HG03565 (cell line): ENCODE measurements around the gene KCNN3.

Experiments
- ATAC-seq: cut with Tn5 transposase; IDR thresholded peaks from one replicate; pipeline ENCODE4 v1.9.1; 2021; ENCODE audit warnings: mild to moderate bottlenecking, moderate library complexity; ENCODE audit not compliant: unreplicated experiment

KCNN3 gene

DNA sequence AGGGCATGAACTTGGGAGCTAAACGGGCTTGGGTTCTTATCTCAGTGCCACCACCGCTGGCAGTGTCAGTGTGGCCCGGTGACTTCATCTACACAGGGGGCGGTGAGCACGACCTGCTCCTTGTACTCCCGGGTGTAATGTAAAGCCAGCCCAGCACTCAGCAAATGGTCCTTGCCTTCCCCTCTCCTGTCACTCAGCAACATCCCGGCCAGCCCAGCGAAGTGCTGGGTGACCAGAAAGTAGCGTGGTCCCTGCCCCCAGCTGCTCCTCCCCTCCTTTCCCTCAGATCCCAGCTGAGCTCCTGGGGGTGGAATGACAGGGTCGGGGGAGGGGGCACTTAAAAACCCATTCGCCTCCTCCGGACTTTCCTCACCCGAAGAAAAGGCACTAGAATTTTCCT is 7.2 kb downstream of the KCNN3 start:
- ATAC-seq = no peak

DNA sequence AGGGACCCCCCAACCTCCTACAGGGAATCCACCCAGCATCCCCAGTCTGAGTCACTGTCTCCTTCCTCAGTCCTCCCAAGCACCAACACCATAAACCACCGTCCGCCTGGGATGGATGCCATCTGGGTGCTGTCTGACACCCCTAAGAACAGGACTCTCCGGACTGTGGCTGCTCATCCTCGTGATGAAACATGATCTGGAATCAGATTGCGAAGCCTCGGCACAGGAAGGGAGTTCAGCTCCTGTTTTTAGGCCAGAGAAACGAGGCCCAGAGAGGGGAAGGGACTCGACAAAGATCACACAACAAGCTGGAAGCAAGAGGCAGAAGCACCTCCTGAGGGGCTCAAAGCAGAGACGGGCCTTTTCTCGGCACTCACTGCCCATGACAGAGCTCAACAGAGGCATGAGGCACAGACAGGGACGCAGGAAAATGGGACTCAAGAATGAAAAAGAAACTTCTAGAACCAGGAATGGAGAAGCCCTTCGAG is 8.4 kb downstream of the KCNN3 start:
- no peak for ATAC-seq

DNA sequence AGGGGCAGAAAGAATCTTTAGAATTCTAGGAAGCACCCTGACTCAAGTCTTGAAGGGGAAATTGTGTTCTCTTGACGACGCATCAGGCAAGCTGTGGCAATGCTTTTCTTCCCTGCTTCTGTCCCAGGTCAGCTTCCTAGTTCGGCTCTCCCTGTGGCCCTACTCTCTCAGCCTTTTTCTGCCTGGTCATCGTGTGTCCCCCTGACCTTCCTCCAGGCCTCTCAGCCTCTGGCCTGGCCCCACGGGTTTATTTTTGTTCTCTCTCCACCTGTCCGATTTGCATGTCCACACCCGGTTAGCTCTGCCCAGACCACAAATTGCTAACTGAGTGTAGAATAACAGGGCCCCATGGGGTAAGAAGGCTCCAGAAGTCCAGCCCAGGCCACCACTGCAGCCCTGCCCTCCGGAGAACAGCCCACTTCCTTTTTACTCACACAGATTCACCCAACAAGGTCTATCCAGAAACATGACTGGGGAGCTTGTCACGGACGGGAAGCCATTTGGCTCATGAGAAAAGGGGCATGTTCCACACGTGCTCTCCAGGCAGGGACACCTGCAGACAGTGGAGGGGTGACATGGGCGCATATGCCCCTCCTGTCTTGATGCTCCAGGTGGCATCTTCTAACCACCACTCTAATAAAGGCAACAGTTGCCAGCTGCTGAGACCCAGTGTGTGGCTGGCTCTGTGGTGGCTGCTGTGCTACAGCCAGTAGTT is 9.8 kb downstream of the KCNN3 start:
- ATAC-seq = peak; percentile 38

DNA sequence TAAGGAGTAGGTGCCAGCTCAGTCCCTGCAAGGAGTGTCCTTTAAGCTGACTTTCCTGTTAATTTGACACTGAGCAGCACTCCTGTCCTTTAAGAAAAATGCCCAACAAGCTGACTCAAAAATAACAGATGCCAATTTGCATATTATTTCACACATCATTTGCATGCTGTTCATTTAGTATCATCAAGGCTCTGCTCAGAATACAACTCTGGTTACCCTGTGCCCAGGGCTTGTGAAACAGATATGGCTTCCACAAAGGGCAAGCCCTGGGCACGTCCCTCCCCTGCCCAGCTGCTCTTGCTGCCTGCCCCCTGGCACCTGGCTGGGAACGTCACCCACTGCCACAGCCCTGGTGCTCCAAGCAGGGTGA is 10.3 kb downstream of the KCNN3 start:
- peak; percentile 32 for ATAC-seq

DNA sequence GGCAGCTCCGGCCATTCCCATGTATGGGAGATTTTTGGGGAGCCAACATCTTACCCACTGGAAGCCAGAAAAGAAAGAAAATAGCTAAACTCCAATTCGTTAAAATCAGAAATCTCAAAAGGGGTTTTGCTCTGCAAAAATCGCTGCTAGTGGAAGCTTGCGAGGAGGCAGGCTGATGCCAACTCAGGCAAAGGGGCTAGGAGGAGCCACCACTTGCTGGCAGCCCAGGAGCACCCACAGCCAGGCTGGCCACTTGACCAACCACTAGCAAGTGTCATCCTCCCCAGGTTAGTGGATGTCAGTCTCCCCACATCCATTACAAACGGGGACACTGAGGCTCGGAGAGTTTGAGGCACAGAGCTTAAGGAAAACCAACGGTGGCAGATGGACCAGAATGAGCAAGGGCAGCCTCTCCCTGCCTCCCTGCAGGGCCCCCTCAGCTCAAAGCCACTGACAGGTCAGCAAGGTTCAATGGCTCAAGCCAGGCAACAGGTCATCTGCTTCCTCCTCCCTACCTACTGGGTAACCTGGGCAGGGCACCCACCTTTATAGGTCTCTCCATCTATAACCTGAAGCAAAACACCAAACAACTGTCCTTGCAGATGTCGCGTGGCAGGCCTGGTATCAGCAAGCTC is 10.8 kb downstream of the KCNN3 start:
- no peak for ATAC-seq

GRCh38 chr1:154857441-154858215 is 12.5 kb downstream of the KCNN3 start:
- no peak for ATAC-seq

GRCh38 chr1:154857022-154857421 is 13.1 kb downstream of the KCNN3 start:
- no peak for ATAC-seq

GRCh38 chr1:154856544-154856943 is 13.5 kb downstream of the KCNN3 start:
- ATAC-seq = no peak

DNA sequence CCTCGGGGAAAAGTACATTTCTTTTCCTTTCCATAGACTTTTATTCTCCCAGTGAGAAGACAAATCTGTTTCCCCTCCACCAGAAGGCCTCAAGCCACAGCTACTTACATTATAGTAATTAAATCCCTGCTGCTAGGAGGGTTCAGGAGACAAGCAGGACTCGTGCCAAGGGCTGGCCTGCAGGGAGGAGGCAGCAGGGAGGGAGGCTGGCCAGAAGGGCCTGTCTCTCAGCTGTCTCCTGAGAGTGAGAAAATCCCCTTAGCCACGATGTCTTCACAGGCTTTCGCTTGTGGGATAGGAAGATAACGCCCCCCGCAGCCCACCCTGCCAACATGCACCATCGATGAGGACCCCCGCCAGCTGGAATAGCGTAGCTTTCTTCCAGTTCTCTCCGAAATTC is 14.0 kb downstream of the KCNN3 start:
- ATAC-seq = no peak

GRCh38 chr1:154855186-154855851 is 14.8 kb downstream of the KCNN3 start:
- no peak for ATAC-seq

- no peak for ATAC-seq
These were observed 17.2 kb downstream of the KCNN3 start for GRCh38 chr1:154852845-154853244.

DNA sequence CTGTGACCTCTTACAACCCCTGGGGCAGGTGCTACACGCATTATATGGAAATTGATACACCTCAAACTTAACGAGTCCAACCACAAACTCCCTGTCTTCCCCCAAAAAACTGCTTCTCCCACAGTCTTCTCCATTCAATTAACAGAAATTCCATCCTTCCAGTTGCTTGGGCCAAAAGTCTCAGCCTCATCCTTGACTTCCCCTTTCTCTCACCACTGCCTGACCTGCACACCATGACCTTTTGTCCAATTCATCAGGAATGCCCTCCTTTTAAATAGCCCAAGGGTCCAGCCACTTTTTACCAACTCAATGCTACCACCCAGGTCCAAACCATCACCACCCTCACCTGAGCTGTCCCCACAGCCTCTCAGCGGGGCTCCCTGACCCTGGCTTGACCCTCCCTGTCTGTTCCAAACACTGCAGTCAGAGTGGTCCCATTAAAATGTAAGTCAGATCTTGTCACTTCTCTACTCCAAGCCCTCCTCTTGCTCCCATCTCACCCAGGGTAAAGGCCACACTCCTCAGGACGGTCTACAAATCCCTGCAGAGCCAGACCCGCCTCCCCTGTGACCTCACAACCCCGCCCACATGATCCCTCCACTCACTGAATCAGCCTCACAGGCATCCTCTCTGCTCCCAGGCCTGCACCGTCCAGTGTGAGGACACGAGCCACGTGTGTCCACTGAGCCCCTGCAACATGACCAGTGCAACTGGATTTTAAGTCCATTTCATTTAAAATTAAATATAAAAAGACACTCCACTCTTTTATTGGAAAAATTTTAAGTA is 18.5 kb downstream of the KCNN3 start:
- ATAC-seq = no peak

GRCh38 chr1:154849645-154850131 is 20.4 kb downstream of the KCNN3 start:
- ATAC-seq = peak; percentile 56

GRCh38 chr1:154848983-154849382 is 21.1 kb downstream of the KCNN3 start:
- ATAC-seq = no peak

- ATAC-seq = no peak
These were observed 22.2 kb downstream of the KCNN3 start for GRCh38 chr1:154847891-154848290.

GRCh38 chr1:154846565-154847442 is 23.3 kb downstream of the KCNN3 start:
- no peak for ATAC-seq

DNA sequence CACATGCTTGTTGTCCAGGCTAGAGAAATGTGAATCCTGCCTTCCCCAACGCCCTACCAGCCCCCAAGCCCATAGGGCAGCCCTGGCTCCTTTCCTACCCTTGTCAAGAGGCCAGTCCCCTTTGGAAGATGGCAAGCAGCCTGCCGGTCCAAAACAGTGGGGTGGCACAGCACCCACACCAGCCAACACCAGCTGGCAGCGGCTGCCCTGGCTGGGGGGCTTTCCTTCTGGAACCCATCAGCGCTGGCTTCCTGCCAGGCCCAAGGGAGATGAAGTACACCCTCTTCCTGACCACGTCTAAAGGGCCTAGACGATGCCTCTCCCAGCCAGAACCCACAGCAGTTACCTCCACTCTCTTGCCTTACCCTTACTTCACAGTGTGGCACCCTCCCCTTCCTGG is 24.2 kb downstream of the KCNN3 start:
- ATAC-seq = no peak

DNA sequence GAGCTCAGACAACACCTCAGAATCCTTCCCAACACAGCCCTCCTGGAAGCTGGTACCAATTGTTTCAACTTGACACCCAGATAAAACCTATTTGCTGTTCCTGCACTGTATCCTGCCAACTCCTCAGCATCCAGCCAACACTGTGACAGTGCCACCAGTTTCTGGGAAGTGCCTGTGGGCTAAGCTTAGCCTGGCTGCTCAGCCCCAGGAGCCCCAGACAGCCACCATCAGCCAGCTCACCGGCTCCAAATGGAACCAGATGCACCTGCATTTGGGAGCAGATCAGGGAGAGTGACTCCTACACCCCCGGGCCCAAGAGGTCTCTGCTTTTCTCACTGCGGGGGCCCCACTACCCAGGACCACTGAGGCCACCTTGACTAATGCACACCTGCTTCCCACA is 24.9 kb downstream of the KCNN3 start:
- no peak for ATAC-seq

DNA sequence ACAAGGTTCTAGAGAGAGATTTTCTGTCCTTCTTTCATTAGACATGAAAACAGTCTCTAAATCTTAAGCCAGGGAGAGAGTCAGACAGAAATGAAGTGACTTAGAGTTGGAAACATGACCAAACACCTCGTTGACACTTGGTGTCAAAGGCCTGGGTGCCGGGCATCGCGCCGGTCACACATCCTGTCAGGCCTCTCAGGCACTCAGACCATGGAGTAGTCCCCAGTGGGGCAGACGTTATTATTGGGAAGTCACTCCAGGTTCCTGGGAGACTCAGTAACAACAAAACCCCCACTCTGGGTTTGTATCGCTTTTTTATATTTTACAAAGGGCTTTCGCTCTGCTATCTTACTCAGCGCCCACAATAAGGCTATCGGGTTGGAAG is 25.8 kb downstream of the KCNN3 start:
- ATAC-seq = no peak
